AG09319 (cell line): ENCODE data around the gene SPRY4.

ENCODE experiments used
- DNase-seq: peaks from one replicate; pipeline ENCODE4 v3.0.0-alpha.2; 2010; ENCODE audit warnings: low read depth; ENCODE audit errors: extremely low read depth
- CTCF ChIP-seq: IDR thresholded peaks from 2 replicates; pipeline ENCODE4 v1.5.1; 2011; ENCODE audit warnings: low read depth, mild to moderate bottlenecking, inconsistent platforms, low read length, moderate library complexity

The SPRY4 gene

GRCh38 chr5:142319105-142319504 is 5.7 kb downstream of the SPRY4 start:
- no peak for DNase-seq
- TF ChIP-seq CTCF: no peak

- TF ChIP-seq CTCF: peak; percentile 27
- no peak for DNase-seq
Measured at GRCh38 chr5:142317753-142318152, 7.1 kb downstream of the SPRY4 start.

GRCh38 chr5:142317173-142317572 is 7.6 kb downstream of the SPRY4 start:
- DNase-seq: no peak
- TF ChIP-seq CTCF: no peak

GRCh38 chr5:142316681-142317080 is 8.1 kb downstream of the SPRY4 start:
- no peak for DNase-seq
- no peak for TF ChIP-seq CTCF

- peak; percentile 57 for DNase-seq
- TF ChIP-seq CTCF: no peak
Measured at GRCh38 chr5:142316051-142316450, 8.8 kb downstream of the SPRY4 start.

- TF ChIP-seq CTCF: no peak
- DNase-seq: no peak
Measured at GRCh38 chr5:142315096-142315900, 9.5 kb downstream of the SPRY4 start.

- DNase-seq: no peak
- TF ChIP-seq CTCF: no peak
Measured at GRCh38 chr5:142314606-142315005, 10.2 kb downstream of the SPRY4 start.
